Measurements from ENCODE around the gene MIB1.

The MIB1 gene

DNA sequence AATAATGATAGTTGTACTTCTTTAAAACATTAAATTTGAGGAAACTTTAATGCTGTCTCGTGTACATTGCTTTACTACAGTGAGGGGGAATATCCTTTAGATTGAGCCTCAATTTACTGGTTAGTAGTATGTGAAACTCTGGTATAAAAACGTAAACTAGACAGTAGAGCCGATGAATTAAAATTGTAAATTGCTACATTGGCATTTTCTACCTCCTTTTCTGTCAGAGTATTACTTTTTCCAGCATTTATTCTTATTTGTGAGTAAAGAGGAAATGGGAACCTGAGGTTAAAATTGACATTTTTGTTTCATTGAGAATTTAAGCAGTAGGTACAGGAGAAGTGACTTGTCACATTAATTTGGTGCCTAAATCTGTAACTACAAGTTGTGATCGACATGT, 128.2 kb downstream of the MIB1 start:
- DNase-seq (ENCODE audit: low read depth in 1 of 2, low spot score in 1 of 2): no peak

DNA sequence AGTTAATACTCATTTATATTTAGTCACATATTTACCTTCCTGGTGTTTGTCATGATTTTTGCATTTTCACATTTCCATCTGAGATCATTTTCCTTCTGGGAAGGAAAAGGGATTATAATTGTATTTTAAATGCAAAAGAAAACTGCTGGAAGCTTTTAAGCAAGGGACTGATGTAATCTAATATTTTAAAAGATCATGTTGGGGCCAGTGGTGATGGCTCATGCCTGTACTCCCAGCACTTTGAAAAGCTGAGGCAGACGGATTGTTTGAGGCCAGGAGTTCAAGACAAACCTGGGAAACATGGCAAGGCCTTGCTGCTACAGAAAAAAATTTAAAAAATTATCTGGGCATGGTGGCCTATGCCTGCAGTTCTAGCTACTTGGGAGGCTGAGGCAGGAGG, 149.0 kb downstream of the MIB1 start:
- DNase-seq (ENCODE audit: low read depth in 1 of 2, low spot score in 1 of 2): no peak

DNA sequence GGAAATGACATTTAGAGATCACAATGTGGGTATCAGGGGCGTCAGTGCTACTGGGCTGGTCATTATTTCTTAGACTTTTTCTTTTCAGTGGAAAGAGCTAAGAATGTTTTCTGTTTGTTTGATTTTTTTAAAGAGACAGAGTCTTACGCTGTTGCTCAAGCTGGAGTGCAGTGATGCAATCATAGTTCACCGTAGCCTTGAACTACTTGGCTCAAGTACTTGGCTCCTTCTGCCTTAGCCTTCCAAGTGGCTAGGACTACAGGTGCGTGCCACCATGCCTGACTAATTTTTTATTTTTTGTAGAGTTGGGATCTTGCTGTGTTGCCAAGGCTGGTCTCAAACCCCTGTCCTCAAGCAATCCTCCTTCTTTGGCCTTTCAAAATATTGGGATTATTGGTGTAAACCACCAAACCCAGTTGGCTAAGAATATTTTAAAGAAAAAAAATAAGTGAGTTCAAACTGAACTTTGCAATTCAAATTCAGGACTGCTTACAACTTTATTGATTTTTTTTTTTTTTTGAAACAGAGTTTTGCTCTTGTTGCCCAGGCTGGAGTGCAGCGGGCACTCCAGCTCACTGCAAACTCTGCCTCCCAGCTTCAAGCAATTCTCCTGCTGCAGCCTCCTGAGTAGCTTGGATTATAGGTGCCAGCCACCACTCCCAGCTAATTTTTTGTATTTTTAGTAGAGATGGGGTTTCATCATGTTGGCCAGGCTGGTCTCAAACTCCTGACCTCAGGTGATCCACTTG, 154.2 kb downstream of the MIB1 start:
- DNase-seq (ENCODE audit: low read depth in 1 of 2, low spot score in 1 of 2): no peak

DNA sequence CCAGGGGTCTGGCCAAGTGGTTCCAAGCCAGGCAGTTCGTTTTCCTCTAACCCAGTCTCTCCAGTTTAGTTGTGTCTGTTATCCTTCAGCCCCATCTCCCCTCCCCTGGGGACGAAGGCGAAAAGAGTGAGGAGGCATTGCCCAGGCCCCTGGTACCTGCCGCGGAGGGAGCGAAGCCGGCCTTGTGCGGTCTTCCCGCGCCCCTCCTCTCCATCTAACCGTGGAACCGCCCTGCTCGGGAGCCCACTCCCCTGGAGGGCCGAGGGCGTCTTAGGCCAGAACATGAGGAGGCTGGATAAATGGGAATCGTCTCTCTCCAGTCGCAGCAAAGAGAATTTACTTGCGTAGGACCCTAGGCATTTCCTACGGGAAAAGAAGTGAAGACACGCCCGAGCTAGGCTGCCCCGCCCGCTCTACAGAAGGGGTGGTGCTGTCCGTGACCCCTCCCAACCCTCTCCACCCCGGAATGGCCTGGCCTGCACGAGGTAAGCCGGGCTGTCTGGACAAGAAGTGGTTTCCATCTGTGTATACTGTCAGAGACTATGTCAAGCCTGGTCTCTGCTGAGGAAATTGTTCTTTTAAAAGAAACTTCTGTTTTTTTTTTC, 156.2 kb downstream of the MIB1 start:
- DNase-seq (ENCODE audit: low read depth in 1 of 2, low spot score in 1 of 2): no peak

DNA sequence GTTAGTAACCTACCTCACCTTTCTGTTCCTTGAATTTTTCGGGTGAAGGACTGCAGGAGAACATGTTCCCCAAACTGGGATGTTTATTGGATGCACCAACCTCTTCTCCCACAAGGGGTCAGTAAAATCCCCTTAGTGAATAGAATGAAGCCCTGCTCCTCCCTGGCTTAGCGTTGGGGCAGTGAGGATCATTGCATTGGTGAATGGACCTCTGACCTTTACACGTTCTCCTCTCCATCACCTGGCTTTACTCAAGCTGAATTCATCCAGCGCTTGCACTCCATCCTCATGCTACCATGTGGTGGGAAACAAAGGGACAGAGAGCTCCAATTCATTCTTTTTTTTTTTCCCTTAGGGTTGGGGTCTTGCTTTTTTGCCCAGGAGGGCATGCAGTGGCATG, 157.2 kb downstream of the MIB1 start:
- DNase-seq (ENCODE audit: low read depth in 1 of 2, low spot score in 1 of 2): no peak

DNA sequence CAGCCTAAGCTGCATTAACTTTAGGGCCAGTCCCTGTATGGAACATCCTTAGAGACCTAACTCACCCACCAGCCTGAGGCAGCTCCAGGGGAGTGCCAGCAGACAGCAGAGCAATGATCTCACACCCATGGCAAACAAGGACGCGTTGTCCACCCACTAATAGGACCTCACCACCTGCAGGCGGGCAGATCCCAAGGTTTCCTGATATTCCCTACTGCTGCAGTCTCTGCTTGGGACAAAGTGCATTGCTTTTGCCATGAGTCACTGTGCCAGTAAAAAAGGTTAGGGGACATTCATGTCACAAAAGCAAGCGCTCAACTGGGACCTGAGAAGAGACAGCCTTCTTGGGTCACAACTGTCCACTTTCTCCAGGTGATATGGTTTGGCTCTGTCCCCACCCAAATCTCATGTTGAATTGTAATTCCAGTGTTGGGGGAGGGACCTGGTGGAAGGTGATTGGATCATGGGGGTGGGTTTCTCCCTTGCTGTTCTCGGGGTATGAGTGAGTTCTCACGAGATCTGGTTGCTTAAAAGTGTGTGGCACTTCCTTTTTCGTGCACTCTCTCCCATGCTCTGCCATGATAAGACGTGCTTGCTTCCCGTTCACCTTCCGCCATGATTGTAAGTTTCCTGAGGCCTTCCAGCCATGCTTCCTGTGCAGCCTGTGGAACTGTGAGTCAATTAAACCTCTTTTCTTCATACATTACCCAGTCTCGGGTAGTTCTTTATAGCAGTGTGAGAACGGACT, 160.2 kb downstream of the MIB1 start:
- no peak for DNase-seq (ENCODE audit: low read depth in 1 of 2, low spot score in 1 of 2)

DNA sequence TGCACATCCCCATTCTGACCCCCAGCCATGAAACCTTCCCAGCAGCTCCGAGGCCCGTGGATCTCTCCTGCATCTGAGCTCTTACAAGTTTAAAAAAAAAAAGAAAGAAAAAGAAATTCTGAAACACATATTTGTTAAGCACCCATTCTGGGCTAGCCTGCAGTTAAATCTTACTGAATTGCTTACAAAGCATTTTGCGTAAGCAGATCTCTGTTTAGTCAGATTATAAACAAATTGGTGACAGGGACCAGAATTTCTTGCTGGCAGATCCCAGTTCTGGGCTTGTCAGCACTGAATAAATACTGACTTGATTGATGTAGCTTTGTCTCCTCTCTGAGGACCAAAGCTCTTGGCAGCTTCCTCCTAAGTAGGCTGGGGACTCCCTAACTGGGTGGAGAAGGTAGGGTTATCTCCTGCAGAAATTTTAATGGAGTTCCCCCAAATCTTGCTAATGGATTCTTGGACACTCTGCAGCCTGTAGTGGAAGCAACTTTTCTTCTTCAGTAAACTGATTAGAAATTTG, 160.9 kb downstream of the MIB1 start:
- no peak for DNase-seq (ENCODE audit: low read depth in 1 of 2, low spot score in 1 of 2)

DNA sequence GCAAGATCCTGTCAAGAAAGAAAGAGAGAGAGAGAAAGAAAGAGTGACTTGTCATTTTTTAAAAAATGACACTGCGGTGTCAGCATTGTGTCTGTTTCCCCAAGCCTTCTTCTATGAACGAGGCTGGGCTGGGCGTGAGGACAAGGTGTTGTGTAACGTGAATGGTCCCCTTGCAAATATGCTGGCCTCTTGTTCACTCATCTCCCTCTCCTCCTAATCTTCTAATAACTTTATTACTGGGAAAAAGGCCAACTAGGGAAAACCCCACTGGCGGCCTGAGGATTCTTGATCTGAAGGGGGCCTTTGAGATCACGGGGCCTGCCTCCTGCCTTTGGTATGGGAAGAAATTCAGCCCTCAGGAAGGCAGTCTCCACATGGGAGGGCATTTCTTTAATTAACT, 163.1 kb downstream of the MIB1 start:
- no peak for DNase-seq (ENCODE audit: low read depth in 1 of 2, low spot score in 1 of 2)

DNA sequence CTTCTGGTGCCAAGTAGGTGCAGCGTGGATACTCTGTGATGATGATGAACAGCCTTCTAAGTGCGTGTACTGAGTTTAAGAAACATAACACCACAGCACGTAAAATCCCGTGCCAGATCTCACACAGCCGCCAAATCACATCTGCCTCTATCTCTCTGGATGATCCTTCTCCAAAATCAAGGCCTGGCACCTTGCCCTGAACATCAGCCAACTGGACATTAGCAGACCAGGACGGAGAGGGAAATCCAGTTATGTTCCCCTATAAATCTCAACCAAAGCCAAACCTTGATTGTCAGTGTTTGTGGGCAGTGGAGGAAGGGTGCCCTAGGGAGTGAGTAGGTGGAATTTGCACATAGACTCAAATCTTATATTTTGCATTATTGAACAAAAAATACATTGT, 164.3 kb downstream of the MIB1 start:
- DNase-seq (ENCODE audit: low read depth in 1 of 2, low spot score in 1 of 2): no peak

DNA sequence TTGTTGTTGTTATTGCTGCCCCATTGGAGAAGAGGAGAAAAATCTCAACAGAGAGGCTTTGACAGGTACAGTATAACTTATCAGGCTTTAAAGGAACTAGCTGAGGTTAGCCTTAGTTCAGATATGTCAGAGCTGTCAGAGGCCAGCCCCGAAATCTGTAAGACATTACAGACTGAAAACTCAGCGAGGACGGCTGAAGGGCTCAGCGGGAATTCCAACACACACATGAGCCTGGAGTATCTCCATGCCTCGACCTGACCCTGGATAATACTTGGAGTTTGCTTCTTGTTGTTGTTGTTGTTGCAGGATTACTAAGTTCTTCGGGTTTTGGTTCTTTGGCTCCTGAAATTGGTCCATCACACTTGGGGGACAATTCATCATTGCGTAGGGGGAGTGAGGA, 166.9 kb downstream of the MIB1 start:
- DNase-seq (ENCODE audit: low read depth in 1 of 2, low spot score in 1 of 2): no peak

DNA sequence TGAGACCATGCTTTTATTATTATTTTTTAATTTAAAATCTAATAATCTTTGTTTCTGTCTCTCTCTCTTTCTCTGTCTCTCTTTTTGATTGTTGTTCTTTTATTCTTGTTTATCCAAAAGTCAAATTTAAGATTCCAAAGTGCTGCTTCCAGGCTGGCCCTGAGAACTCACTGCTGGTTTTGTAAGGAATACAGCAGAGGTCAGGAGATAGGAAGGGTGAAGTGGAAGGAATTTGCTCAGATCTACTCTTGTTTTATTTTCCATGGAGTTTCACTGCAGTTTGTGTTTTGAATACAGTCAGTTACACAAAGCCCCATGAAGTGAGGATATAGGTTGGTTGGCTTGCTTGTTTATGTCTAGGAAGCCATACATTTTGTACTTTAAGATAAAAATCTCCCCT, 168.1 kb downstream of the MIB1 start:
- no peak for DNase-seq (ENCODE audit: low read depth in 1 of 2, low spot score in 1 of 2)

DNA sequence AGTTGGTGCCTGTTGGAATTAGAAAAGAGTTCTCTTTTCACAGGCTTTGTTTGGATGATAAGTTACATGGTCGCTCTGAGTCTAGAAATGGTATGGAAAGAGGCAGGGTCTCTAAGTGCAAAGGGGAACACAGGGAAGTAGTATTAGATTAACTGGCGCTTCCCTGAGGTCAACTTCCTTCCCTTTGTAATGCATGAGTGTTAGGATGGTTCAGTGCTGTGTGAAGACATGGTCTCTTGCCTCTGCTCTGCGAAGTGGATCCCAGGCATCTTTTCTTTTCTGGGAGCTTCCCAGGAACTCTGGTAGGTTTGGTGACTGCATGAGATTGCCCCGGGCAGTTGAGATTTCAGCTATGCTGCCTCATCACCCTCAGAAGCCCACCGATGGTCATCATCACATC, 170.3 kb downstream of the MIB1 start:
- no peak for DNase-seq (ENCODE audit: low read depth in 1 of 2, low spot score in 1 of 2)

DNA sequence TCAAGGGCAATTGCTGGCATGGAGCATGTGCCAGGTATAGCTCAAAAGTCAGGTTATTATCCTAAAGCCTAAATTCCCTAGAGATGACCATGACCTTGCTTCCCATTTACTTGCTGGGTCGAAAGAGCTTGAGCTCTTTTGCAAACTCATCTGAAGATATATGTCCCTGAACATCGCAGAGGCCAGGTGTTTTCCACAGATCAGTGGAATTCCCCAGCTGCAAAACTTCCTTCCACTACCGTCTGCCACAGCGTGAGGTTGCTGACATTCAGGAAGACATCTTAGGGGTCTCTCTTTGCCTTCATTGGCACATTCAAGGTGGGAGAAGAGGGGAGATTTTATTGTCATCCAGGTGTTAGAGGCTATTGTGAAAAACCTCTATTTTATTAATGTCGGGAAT, 171.0 kb downstream of the MIB1 start:
- no peak for DNase-seq (ENCODE audit: low read depth in 1 of 2, low spot score in 1 of 2)

DNA sequence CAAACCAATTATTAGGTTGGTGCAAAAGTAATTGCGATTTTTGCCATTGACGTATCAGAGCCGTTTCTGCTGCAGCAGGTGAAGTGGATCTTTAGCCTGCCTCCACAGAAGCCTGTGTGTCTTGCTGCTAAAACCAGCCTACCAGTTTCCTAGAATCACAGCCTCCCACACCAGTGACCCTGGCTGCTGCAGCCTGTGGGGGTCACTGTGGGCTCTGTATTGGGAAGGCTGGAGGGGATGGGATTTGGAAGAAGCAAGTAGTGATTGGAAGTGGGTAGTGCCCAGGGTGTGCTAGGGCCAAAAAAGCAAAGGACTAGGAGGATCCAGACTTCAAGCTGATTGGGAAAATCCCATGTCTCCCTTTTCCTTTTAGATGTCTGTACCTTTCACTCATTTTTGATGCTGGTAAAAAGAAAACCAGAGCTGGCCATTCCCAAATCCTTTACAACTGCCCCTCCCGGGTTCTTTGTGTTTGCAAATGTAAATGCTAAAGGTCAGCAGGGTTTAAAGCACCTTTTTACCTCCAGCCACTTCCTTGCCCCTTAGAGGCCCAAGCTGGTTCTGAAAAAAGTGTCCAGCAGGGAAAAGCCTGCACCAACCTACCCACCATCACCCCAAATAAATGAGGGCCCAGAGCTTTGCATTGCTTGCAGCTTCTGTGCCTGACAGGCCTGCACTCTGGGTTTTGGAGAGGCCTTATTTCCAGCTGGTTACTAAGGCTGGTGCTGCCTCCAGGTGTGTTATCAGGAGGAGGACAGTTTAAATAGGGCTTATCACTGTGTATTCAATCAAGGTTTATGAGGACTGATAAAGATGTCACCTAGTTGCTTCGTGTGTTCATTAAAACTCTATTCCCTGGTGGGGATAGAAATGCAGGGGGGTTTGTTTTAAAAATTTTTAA, 172.0 kb downstream of the MIB1 start:
- no peak for DNase-seq (ENCODE audit: low read depth in 1 of 2, low spot score in 1 of 2)

DNA sequence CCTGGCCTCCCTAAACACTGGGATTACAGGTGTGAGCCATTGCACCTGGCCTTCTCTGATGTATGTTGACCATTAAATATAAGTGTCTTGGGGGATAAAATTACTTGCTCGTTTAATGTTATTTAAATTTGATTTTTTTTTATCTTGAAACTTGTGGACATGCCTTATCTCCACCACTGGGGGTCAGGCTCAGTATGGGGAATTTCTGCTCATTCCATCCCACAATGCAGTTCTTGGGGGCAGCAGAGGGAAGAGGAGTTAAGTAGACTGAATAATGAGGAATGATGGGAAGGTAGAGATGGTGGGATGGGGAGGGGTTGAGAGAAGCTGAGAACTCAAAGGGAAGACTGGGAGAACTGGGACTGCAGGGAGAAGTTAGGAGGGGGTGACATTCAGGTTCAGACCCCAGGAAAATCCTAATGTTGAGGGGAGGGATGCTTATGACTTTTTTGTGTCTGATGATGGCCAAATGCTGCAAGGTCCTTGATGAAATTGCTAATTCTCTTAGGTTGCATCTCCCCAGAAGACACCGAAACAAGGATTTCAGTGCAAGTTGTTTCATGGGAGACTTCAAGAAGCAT, 174.2 kb downstream of the MIB1 start:
- DNase-seq (ENCODE audit: low read depth in 1 of 2, low spot score in 1 of 2): no peak

DNA sequence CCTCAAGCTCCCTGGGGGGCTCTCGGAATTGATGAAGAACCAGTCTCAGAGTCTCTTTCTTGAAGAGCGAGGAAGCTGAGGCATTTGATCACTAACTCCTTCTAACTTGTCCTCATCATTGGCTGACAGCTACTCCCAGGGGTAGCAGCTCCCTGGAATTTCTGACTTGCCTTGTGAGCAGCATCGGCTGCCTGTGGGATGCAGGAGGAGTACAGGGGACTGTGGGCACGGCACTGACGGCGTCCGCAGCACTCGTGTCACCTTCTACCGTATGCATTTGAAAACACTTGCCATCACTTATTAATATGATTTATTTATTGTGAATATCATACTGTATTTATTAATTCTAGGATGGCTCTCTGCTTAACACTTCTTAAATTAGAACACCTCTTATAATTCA, 175.0 kb downstream of the MIB1 start:
- DNase-seq (ENCODE audit: low read depth in 1 of 2, low spot score in 1 of 2): no peak

DNA sequence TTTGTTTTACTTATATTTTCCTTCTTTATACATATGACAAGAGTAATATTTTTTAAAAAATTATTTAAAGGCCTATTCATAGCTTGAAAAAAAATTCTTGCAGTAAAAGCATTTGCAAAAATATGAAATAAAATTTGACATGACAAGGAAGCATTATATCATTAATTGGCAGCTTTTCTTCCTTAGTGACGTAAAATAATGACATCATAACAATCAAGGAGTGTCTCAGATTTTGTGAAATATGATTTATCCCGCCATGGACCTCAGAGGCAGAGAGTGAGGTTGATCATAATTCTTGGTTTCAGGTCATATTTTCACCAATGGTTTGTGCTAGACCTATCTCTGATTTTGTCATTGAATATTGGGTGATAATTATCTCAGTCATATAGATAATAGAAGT, 176.0 kb downstream of the MIB1 start:
- no peak for DNase-seq (ENCODE audit: low read depth in 1 of 2, low spot score in 1 of 2)

DNA sequence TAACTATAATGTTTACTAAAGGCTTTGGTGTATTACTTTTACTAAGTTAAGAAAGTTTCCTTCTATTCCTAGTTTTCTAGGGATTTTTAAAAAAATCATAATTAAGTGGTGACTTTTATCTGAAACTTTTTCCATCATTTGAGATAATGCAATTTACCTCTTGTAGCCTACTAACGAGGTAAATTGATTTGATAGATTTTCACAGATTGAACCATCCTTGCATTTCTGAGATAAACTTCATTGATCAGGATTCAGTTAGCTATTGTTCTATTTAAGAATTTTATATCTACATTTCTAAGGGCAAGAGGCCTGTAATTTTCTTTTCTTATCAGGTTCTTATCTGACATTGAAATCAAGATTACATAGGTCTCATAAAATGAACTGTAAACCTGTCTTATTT, 178.1 kb downstream of the MIB1 start:
- DNase-seq (ENCODE audit: low read depth in 1 of 2, low spot score in 1 of 2): no peak
